Measurements from ENCODE around the gene PCAT6. TPM values are rescaled to one million over a fixed set of nuclear protein-coding genes. Genes with fewer than 3 reads are reported as not detected.
A peak's percentile ranks its signal among the peaks of the same experiment; 100 is the strongest.

The PCAT6 gene
- total RNA-seq, 2 donors from 2014 or later: not detected

- Histone ChIP-seq H3K4me3 (no peak overlapping the region), H3K9me3 (no peaks in the 10 kb centered on the region), H3K36me3 (no peaks in the 10 kb centered on the region), H3K27me3 (replicated peaks; ENCODE audit: insufficient read depth) (no peaks in the 10 kb centered on the region), H3K4me1 (ENCODE audit: control insufficient read depth in 1 of 2, low read depth in 2 of 2) (peaks cover 2 to 9% of the 10 kb centered on the region in 2 donors), H3K27ac (no peak overlapping the region)
- DNase-seq (ENCODE audit: low spot score) (no peak), ATAC-seq (ENCODE audit: insufficient number of reproducible peaks, low FRiP score, low read depth) (no peak)
- TF ChIP-seq CTCF (IDR thresholded peaks at IDR 0.05): no peak
Observed at GRCh38 chr1:202857136-202857610, 46.4 kb downstream of the PCAT6 start.

GRCh38 chr1:202858331-202858730 is 47.6 kb downstream of the PCAT6 start:
- ATAC-seq (ENCODE audit: insufficient number of reproducible peaks, low FRiP score, low read depth): no peak

GRCh38 chr1:202858789-202859414 is 48.1 kb downstream of the PCAT6 start:
- Histone ChIP-seq H3K27me3 (replicated peaks; ENCODE audit: insufficient read depth) (no peaks in the 10 kb centered on the region), H3K4me1 (ENCODE audit: control insufficient read depth in 1 of 2, low read depth in 2 of 2) (peaks cover 2 to 10% of the 10 kb centered on the region in 2 donors), H3K36me3 (no peaks in the 10 kb centered on the region), H3K4me3 (no peak overlapping the region), H3K27ac (no peak overlapping the region), H3K9me3 (no peaks in the 10 kb centered on the region)
- no peak for DNase-seq (ENCODE audit: low spot score)
- no peak for ATAC-seq (ENCODE audit: insufficient number of reproducible peaks, low FRiP score, low read depth)
- TF ChIP-seq CTCF (IDR thresholded peaks at IDR 0.05): no peak

More at GRCh38 chr1:202858331-202858730, 47.6 kb downstream of the PCAT6 start:
- no peak for DNase-seq (ENCODE audit: low spot score)
- no peak for TF ChIP-seq CTCF (IDR thresholded peaks at IDR 0.05)
- Histone ChIP-seq H3K27me3 (replicated peaks; ENCODE audit: insufficient read depth) (no peaks in the 10 kb centered on the region), H3K36me3 (no peaks in the 10 kb centered on the region), H3K9me3 (no peaks in the 10 kb centered on the region), H3K4me3 (no peak overlapping the region), H3K4me1 (ENCODE audit: control insufficient read depth in 1 of 2, low read depth in 2 of 2) (peaks cover 2 to 10% of the 10 kb centered on the region in 2 donors), H3K27ac (no peak overlapping the region)

- TF ChIP-seq CTCF (IDR thresholded peaks at IDR 0.05): no peak
- H3K27ac ChIP-seq: no peak overlapping the region
- DNase-seq (ENCODE audit: low spot score): no peak
- H3K9me3 ChIP-seq: no peaks in the 10 kb centered on the region
- no peaks in the 10 kb centered on the region for H3K36me3 ChIP-seq
- H3K4me3 ChIP-seq: peak overlapping the region; percentile 89
- no peaks in the 10 kb centered on the region for H3K27me3 ChIP-seq (replicated peaks; ENCODE audit: insufficient read depth)
- no peak for ATAC-seq (ENCODE audit: insufficient number of reproducible peaks, low FRiP score, low read depth)
- H3K4me1 ChIP-seq (ENCODE audit: control insufficient read depth in 1 of 2, low read depth in 2 of 2): peaks cover 2 to 10% of the 10 kb centered on the region in 2 donors
Observed at GRCh38 chr1:202860744-202861419, 50.1 kb downstream of the PCAT6 start.

Other genes with a start within 250 kb of the PCAT6 start
- gene SYT2, start 100.5 kb upstream of the PCAT6 start, total RNA-seq: under 1 TPM in 1 of 2 donors, not detected in 1; under 0.01 TPM
- 10 to 100 TPM; 32.0 to 42.0 TPM for gene KDM5B, start 2.5 kb upstream of the PCAT6 start, total RNA-seq
- gene RABIF, start 78.2 kb downstream of the PCAT6 start, total RNA-seq: 1 to 10 TPM; 5.0 to 6.0 TPM
- gene KLHL12, start 116.3 kb downstream of the PCAT6 start, total RNA-seq: 10 to 100 TPM; 12.6 to 18.5 TPM
- gene ADIPOR1, start 147.4 kb downstream of the PCAT6 start, total RNA-seq: 10 to 100 TPM; 91.8 to 98.6 TPM
- 10 to 100 TPM; 41.6 to 61.9 TPM for gene CYB5R1, start 156.3 kb downstream of the PCAT6 start, total RNA-seq
- gene TMEM183A, start 196.4 kb downstream of the PCAT6 start, total RNA-seq: 10 to 100 TPM; 54.3 to 72.6 TPM
- gene PPFIA4, start 215.5 kb downstream of the PCAT6 start, total RNA-seq: 10 to 100 TPM; 13.5 to 16.5 TPM